Right hindlimb (tissue), 1 donor: ENCODE results near the gene MB.
"Not testable (repeated sequence)": the region's sequence is repeated elsewhere in the genome, so short reads cannot be mapped to it uniquely, and the experiment has no call there.

Source experiments
- DNase-seq: peaks from one replicate; pipeline ENCODE4 v3.0.0-alpha.2; 2018

Gene MB

DNA sequence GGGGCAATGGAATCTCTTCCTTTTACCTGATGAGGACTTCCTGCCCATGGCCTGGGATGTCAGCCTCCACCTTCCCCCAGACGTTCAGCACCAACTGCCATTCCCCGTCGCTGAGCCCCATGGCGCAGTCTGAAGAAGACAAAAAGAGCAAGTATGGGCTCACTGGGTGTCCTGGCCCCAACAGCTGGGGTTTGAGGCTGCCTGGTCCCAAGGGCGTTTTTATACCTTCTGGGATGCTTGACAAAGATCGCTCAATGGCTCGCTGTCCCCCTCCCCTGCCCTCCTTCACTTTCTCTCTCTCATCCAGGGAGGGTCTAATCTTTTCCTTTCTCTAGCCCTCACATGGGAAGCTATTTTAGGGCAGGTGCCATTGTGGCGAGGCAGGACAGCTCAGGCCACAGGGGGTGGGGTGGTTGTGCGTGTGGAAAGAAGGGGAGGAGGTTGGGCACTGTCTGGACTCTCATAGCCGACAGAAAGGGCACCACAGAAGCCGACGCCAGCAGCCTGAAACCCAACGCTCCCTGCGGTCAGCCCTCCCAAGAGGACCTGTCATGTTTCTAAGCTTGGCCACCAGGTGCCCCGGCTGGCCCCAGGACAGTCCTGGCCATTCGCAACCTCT, at the start of gene MB:
TSS of gene MB (minus strand) at position 193 of the 619 bp plus-strand sequence. CDS start at position 121, 72 bp downstream.
- DNase-seq = no peak

DNA sequence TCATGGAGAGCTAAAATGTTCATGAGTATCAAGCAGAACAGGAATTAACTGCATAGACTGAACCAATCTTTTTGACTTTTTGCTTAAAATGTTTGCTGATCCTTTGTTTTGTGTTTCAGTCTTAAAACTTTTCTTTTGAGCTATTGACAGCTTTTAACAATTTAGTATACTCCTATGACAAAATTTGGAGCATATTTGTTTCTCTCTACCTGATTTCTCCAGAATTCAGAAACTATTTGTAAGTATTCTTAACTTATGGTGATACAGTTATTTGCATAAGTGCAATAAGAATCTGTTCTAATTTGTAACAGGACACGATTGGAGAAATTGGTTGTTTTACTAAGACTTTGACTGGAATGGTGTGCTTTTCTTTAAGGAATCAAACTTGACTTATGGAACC, 49.6 kb upstream of the MB start:
- DNase-seq = not testable (repeated sequence)

DNA sequence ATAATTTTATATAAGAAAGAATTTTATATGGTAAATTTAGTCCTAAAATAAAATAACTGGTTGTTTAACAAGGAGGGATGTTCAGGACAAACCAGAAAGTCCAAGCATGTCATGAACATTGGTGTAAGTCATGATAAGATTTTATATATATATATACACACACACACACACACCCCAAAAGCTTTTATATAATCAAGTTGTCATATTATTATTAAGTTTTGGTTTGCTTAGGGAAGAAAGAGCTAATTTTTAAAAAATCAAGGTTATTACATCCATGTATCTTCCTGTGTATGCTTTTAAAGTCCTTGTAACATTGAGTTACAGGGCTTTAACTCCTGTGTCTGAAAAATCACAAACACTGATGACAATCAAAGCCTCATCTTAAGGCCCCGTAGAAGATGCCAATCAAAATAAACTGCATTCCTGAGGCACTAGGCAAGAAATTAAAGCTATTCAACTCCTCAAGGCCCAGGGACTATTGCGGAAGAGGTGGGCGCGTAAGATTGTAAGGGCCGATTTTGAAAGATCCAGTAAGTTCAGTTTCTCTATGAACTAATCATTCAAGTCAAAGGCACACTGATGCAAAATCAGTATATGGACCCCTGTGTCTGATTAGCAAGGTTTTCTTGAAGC, 47.9 kb upstream of the MB start:
- no peak for DNase-seq

DNA sequence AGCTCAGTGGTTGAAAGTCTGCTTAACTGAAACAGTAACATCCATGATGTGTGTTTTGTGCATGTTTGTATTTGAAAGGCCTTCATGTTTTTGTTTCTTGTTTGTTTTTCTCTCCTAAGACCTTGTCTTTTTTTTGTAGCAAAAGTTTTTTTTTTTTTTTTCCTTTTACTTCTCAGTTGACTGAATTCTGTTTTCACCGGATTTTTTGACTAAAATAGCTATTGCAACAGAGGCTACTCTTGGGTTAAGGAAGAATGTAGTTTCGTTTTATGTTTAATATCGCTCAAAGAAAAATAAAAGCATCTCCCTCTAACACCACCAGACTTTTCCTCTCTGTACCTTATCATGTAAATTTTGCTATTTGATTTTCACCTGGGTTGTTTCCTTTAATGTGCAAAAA, 46.2 kb upstream of the MB start:
- no peak for DNase-seq

DNA sequence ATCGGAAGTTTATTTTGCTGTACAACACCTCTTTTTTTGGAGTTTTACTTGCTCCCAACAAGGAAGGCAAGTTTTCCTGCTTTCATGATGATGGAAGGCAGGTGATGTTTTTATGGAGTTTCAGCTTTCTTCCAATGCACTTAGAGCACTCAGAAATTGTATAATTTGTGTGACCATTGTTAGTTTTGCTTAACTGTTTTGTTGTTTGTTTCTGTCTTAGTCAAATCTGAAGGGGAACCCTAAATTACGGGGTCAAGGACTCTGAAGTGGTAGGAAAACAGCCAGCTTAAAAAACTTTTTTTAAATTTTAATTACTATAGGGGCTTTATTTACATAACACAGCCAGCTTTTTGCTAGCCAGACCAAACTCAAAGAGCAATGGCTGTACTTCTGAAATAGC, 45.8 kb upstream of the MB start:
- no peak for DNase-seq

DNA sequence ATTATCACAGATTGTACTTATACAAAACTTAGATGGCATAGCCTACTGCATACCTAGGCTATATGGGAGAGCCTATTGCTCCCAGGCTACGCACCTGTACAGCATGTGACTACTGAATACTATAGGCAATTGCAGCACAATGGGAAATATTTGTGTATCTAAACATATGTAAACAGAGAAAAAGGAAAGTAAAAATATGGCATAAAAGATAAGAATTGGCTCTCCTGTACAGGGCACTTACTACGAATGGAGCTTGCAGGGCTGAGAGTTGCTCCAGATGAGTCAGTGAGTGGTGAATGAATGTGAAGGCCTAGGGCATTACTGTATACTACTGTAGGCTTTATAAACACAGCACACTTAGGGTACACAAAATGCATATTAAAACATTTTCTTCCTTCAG, 44.3 kb upstream of the MB start:
- DNase-seq = no peak

DNA sequence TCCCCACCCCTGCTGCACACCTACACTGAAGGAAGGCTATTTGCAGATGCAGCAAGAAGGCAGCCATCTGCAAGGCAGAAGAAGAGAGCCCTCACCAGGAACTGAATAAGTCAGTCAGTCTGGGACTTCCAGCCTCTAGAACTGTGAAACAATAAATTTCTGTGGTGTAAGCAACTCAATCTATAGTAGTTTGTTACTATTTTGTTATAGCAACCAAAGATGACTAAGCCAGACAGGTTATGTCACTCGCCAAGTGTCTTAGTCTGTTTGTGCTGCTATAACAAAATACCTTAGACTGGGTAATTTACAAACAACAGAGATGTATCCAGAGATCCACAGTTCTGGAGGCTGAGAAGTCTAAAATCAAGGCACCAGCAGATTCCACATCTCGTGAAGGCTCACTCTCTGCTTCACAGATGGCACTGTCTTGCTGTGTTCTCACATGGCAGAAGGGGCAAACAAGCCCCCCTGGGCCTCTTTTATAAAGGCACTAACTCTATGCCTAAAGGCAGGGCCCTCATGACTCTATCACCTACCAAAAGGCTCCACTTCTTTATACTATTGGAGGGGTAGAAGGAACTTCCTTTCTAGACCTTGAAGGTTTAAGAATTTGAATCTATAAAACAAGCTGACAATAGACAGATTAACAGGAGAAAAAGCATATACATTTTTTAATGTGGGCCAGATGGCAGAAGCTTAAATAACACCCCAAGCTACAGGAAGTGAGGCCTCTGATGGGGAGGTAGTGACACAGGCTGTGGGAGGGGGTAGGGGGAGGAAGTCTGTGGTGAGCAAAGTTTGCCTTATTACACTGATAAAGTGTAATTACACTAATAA, 43.4 kb upstream of the MB start:
- no peak for DNase-seq

DNA sequence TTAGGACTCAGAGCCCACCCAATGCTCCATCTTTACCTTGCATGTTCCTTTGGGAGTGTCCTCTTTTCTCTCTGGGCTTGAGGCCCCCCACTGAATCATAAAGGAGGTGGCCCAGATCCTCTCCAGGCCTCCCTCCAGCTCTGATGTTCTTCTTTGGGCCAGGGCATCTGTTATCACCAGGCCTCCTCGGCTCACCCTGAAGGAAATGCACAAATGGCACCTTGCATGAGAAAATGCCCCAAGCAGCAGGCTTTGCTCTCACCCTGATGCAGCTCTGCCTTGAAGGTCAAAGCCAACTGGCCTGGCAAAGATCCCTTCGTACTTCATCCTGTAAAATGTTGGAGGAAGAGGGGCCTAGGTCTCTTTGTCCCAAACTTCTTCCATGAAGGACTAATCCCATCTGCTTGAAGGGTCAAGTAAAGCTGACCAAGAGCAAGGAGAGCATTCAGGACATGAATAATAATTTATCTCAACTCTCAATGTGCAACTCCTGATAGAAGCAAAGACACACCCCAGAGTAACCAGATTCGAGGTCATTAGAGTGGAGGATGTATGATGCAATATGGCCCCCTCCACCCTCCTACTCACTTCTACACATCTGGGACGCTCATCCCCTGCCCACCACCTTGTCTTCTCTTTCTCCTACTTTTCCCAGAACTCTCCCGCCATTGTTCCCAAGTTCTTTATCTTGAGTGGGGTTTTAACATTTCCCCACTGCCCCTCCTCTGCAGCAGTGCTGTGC, 40.6 kb upstream of the MB start:
- no peak for DNase-seq

DNA sequence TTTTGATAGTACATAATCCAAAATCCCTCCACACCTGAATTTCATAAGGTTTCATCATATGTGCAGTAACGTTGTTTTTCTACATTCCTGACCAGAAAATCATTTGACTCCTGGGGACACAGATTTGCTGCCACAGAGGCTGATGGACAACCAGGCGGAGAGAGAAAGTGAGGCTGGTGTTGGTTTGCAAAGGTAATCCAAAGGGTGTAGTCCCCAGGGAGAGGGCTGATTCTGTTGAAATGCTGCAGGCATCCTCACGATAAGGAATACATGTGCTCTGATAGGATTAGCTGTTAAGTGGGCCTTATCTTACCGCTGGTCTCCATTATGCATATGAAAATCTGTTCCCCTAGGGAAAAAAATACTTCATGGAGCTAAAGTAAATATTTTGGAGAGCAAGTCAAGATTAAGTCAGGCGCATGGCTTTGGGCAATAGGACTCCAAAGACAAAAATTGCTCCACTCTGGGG, 39.2 kb upstream of the MB start:
- no peak for DNase-seq

DNA sequence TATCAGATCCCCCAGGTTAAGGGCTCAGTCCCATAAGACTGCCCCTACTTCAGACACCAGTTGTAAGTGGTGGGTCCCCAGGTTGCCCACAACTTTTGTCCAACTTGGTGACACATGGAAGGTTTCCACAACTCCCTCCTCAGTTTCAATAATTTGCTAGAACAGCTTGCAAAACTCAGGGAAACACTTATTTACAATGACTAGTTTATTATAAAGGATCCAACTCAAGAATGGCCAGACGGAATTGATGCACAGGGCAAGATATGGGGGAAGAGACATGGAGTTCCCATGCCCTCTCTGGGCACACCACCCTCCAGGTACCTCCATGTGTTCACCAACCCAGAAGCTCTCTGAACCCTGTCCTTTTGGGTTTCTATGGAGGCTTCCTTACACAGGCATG, 36.7 kb upstream of the MB start:
- no peak for DNase-seq

DNA sequence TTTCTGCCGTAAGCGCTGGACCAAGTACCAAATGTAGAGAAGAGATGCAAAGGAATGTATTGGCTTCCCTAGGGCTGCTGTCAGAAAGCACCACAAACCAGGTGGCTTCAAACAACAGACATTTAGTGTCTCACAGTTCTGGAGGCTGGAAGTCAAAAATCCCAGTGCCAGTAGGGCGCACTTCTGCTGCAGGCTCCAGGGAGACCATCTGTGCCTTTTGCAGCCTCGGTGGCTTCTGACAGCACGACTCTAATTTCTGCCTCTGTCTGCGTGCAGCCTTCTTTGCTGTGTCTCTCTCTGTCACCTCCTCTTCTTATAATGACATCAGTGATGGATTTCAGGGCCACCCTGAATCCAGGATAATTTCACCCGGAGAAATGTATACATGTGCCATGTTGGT, 34.0 kb upstream of the MB start:
- no peak for DNase-seq

DNA sequence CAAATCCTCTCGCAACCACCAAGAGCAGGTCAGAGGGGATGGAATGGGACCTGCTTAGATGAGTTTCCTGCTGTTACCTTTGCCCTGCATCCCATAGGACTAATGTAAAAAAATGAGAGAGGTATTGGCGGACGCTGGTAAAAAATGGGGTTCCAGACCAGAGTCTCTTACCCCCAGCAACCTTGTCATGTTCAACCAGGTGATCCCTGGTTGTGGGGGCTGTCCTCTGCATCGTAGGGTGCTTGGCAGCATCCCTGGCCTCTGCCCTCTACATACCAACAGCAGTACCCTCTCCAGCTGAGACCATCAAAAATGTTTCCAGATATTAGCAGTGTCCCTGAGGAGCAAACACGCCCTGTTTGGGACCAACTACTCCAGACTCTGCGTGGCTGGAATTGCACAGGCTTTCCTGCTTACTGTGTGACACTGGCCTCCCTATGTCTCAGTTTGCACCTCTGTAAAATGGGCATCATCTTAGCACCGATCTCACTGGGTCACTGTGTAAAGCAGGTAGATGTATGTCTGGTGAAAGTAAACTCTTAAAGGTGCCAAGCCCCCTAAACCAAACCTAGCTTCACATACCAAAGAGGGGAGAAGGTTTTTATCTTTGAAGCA, 32.6 kb upstream of the MB start:
- DNase-seq = no peak

DNA sequence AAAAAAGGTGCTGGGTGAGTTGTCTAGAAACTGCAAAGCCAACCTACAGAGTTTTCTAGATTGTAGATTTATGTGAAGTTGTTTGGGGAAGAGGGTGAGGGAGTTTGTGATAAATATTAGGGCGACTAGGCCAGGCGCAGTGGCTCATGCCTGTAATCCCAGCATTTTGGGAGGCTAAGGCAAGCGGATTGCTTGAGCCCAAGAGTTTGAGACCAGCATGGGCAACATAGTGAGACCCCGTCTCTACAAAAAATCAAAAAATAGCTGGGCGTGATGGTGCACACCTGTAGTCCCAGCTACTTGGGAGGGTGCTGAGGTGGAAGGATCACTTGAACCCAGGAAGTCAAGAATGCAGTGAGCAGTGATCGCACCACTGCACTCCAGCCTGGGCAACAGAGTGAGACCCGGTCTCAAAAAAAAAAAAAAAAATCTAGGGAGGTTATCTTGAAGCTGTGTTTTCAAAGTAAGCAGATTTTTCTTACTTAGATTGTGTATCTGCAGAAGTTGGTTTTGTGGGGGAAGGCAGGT, 32.0 kb upstream of the MB start:
- no peak for DNase-seq

DNA sequence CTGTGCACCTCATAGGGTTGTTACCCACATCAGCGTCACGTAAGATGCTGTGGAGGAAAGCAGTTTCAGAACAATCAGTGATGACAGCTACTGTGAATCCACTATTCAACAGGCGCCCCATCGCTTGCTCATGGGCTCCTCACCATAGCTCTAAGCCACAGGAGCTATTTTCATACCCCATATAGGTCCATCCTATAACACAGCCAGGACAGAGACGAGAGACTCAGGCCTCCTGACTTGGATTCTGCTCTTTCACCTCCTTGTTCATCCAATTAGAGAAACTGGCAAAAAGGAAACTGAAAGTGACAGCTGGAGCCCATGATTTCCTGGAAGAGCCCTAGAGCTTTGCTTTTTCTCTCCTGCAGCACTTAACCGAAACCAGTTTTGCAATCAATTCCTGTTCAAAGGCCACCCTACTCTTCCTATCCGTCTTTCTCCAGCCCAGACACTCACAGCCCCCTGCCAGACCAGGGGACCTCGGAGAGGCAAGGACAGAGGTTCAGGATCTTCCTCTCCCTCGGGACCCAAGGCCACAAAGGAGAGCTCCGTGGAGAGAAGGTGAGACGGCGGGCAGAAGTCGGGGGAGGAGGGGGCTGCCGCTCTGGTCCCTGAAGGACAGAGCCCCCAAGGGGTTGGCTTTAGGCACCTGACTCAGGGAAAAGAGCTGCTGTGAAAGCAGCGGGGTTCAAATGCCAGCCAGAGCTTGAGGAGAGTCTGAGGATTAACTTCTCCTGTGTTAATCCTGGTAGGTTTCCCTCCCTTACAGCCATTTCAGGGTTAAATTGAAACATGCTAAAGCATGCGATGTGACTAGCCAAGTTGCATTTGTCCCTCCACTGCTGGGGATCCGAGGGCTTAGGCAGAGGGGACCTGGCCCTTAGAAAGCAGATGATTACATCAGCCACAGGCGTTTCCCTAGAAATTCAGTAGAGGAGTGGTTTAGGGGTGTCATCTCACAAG, 31.2 kb upstream of the MB start, which contains the start of gene APOL6:
TSS of gene APOL6 (plus strand) at position 381 of the 960 bp plus-strand sequence. CDS start 7,980 bp downstream, outside the sequence.
- no peak for DNase-seq

DNA sequence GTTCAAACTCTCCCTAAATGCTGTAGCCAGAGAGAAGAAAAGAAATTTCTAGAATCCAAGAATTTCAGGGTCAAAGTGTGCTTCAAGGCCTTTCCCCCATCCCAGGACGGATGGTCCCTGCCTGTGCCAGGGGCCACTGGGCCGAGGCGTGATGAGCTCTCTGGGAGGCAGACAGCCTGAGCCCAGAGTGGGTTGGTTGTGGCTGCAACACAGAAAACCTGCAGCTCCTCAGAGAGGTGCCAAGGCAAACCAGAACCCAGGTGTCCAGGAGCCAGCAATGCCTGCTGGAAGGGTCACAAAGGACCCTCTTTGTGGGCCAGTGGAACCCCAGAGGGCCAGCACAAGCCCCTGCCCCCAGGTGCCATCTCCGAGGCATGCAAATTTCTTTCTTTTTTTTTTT, 28.5 kb upstream of the MB start:
- no peak for DNase-seq

DNA sequence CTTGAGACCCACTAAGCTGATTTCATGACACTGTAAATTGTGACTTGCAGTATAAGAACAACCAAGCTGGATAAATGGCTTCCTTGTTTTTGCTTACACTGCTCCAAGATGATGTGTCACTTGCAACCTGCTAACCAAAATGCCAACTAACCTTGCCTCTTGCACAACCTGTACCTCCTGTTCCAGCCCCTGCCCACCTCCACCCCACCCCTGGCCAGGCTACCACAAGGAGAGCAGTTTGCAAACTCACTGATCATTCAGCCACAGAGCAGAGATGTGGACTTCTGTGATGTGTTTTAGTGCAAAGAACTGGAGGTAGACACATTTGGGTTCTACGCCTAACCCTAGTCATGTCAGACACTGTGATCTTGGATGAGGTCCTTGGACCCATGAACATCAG, 26.9 kb upstream of the MB start:
- no peak for DNase-seq

DNA sequence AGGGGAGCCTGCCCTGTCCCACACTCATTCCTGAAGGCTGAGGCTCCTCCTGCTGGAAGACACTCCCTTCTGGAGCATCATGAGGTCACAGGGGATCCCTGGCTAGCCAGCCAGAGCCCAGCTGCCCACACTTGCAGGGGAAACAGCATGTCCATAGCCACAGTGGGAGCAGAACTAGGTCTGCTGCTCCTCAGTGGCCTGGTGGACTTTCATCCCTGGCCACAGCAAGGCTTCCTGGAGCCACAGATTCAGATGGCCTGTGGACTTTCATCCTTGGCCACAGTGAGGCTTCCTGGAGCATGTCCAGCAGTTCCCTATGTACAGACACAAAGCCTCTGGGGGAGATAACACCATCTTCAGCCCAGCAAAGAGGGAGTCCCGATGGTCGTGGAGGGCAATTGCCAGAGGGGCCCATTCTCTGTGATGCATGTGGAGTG, 25.2 kb upstream of the MB start:
- DNase-seq = no peak

DNA sequence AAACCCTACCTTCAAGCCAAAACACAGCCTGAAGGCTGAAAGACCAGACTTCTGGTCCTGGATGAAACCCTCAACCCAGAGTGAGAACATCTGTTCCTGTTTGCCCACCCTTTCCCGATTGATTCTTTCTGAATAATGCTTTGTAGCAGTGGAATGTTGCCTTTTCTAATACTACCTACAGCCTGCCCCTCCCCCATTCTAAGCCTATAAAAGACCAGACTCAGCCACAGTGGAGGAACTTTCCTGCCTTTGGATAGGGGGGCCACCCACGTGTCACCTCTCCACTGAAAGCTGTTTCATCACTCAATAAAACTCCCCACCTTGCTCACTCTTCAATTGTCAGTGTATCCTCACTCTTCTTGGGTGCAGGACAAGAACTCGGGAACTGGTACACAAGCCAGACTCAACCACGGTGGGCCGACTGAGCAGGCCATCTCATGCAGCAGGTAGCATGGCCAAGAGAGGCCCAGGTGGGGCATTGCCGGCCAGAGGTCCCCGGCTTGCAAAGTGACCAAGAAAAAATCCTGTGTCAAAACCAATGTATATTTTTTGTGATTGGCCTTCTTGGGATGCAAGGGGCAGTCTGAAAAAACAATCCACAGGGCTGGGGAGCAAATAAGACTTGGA, 24.5 kb upstream of the MB start:
- DNase-seq = no peak

DNA sequence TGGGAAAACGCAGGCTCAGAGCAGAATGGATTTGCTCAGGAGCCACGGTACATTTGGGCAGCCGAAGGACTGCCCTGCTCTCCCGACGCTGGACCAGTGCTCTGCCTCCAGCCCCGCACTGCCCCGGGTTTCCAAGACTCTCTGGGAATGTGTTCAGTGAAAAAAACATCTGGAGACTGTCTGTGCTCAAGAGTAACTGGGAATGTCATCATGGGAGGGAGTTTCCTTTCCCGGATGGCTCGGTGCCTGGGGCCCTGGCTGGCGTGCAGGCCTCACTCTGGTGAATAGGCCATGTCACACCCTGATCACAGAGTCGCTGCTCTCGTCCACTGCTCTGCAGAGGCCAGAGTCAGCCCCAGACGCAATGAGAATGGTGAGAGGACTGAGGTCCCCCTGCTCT, 21.3 kb upstream of the MB start:
- DNase-seq = peak; percentile 93

DNA sequence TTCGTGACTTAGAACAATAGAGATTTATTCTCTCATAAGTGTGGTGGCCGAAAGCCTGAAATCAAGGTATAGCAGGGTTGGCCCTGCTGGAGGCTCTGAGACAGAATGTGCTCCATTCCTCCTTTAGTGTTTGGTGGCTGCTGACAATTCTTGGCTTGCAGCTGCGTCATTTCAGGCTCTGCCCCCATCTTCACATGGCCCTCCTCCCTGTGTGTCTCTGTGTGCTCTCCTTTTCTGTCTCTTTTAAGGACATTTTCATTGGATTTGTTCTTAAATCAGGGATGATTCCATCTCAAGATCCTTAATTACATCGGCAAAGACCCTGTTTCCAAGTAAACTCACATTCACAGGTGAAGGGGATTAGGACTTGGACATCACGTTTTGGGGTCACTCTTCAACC, 20.9 kb upstream of the MB start:
- no peak for DNase-seq

DNA sequence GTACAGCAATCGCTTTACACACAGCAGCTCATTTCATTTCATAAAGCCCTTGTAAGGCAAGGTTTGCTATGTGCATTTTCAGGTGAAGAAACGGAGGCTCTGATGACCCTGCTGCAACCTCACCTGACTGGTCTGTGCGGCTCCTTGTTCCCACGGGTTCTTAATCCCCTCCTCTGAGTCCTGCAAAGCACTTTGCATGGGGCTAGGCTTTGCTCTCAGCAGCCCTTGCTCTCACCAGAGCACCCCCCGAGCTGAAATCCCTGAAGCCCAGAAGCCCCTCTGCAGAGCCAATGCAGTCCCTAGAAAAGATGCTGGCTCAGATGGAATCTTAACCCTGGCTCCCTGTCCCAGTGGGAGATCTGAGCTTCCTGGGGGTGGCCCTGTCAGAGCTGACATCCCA, 20.1 kb upstream of the MB start:
- DNase-seq = no peak
